HepG2 (cell line): ENCODE data around the gene MYLK2. TPM values are rescaled to one million over a fixed set of nuclear protein-coding genes. Genes with fewer than 3 reads are reported as not detected.

Experiments
- BCL6 ChIP-seq: IDR thresholded peaks from 2 replicates; pipeline ENCODE4 v1.6.1; 2016; ENCODE audit warnings: missing genetic modification reagents, missing compliant biosample characterization
- CENPT ChIP-seq: sonication (generic); formaldehyde crosslinking; IDR thresholded peaks from 2 replicates; pipeline ENCODE4 v1.8.0; 2022; ENCODE audit warnings: low read depth, mild to moderate bottlenecking, moderate library complexity, missing genetic modification reagents
- HMG20A ChIP-seq: IDR thresholded peaks from 2 replicates; pipeline ENCODE4 v1.6.1; 2016; ENCODE audit warnings: borderline replicate concordance
- MAF1 ChIP-seq: sonication (generic); formaldehyde crosslinking; IDR thresholded peaks from 2 replicates; pipeline ENCODE4 v1.5.0; 2020; ENCODE audit warnings: missing genetic modification reagents, borderline replicate concordance
- MAZ ChIP-seq, 2 experiments: sonication (generic) in 1 of 2; formaldehyde crosslinking in 1 of 2; IDR thresholded peaks; 2 replicates each; pipeline versions ENCODE4 v1.5.0 to v1.6.1; 2012 to 2020; ENCODE audit warnings: low read depth in 2 of 2, mild to moderate bottlenecking in 2 of 2, borderline replicate concordance in 1 of 2, improper control_type of control experiment in 1 of 2, low read length in 1 of 2, missing genetic modification reagents in 1 of 2, moderate library complexity in 1 of 2
- SRSF4 ChIP-seq: fragments of 200-400 bp; formaldehyde crosslinking; IDR thresholded peaks from one replicate; pipeline ENCODE4 v1.6.1; 2018; ENCODE audit warnings: mild to moderate bottlenecking, low read depth, low read length, moderate library complexity; ENCODE audit not compliant: poor library complexity, severe bottlenecking
- ZMYM3 ChIP-seq: sonication (generic); formaldehyde crosslinking; IDR thresholded peaks from 2 replicates; pipeline ENCODE4 v1.5.1; 2020; ENCODE audit warnings: mild to moderate bottlenecking, missing genetic modification reagents
- ZNF232 ChIP-seq: sonication (generic); formaldehyde crosslinking; IDR thresholded peaks from 2 replicates; pipeline ENCODE4 v1.4.0; 2020; ENCODE audit warnings: missing genetic modification reagents, borderline replicate concordance
- ZNF260 ChIP-seq: sonication (generic); formaldehyde crosslinking; IDR thresholded peaks from 2 replicates; pipeline ENCODE4 v1.4.0; 2020; ENCODE audit warnings: missing genetic modification reagents, low read depth, mild to moderate bottlenecking, borderline replicate concordance
- ZNF501 ChIP-seq: sonication (generic); formaldehyde crosslinking; IDR thresholded peaks from 2 replicates; pipeline ENCODE4 v1.5.1; 2020; ENCODE audit warnings: mild to moderate bottlenecking, moderate library complexity, missing genetic modification reagents
- ZNF605 ChIP-seq: sonication (generic); formaldehyde crosslinking; IDR thresholded peaks from 2 replicates; pipeline ENCODE4 v1.8.0; 2022; ENCODE audit warnings: mild to moderate bottlenecking, missing genetic modification reagents
- ZNF674 ChIP-seq: sonication (generic); formaldehyde crosslinking; IDR thresholded peaks from 2 replicates; pipeline ENCODE4 v1.5.0; 2020; ENCODE audit warnings: low read depth, mild to moderate bottlenecking, missing genetic modification reagents
- ZNF841 ChIP-seq: sonication (generic); formaldehyde crosslinking; IDR thresholded peaks from 2 replicates; pipeline ENCODE4 v1.8.1; 2023; ENCODE audit warnings: missing genetic modification reagents, borderline replicate concordance
- polyA plus RNA-seq, 8 experiments: library from polyadenylated mRNA; depleted of rRNA in 3 of 8; stranded (reverse) in 7 of 8; unstranded in 1 of 8; fragments of >200 nt; fragmentation: Illumina TruSeq in 4 of 8; extraction: Trizol in 4 of 8; gene quantifications; 2 replicates each; pipeline versions ENCODE4 v1.2.1 to v1.2.3, GENCODE V29; 2011 to 2016; ENCODE audit warnings: low read depth in 4 of 8, missing spikeins in 1 of 8, mixed read lengths in 1 of 8; ENCODE audit not compliant: insufficient read depth in 1 of 8
- total RNA-seq, 5 experiments: library from RNA; depleted of rRNA; stranded (reverse); fragments of >200 nt; fragmentation: Illumina TruSeq; extraction: Trizol; gene quantifications; 2 replicates each; pipeline ENCODE4 v1.2.3, GENCODE V29; 2016; ENCODE audit warnings: low read depth in 1 of 5
- TF ChIP-seq, protein P1 (sequence below): sonication (generic); formaldehyde crosslinking; IDR thresholded peaks from 2 replicates; pipeline ENCODE4 v1.5.0; 2020; ENCODE audit warnings: mild to moderate bottlenecking, missing genetic modification reagents
- TF ChIP-seq, protein P2 (sequence below): sonication (generic); formaldehyde crosslinking; conservative IDR thresholded peaks from 2 replicates; pipeline ENCODE4 v1.5.0; 2020; ENCODE audit warnings: missing genetic modification reagents
- TF ChIP-seq, protein P3 (sequence below): sonication (generic); formaldehyde crosslinking; IDR thresholded peaks from one replicate; pipeline ENCODE4 v1.5.1; 2020; ENCODE audit warnings: mild to moderate bottlenecking, missing genetic modification reagents; ENCODE audit errors: not compliant biosample characterization

The MYLK2 gene
- total and polyA plus RNA-seq, 2 of the 13 experiments (the other 11 are each of a cell fraction or from before 2014, with no cell fraction given) = 0.27 TPM; not detected in 1

DNA sequence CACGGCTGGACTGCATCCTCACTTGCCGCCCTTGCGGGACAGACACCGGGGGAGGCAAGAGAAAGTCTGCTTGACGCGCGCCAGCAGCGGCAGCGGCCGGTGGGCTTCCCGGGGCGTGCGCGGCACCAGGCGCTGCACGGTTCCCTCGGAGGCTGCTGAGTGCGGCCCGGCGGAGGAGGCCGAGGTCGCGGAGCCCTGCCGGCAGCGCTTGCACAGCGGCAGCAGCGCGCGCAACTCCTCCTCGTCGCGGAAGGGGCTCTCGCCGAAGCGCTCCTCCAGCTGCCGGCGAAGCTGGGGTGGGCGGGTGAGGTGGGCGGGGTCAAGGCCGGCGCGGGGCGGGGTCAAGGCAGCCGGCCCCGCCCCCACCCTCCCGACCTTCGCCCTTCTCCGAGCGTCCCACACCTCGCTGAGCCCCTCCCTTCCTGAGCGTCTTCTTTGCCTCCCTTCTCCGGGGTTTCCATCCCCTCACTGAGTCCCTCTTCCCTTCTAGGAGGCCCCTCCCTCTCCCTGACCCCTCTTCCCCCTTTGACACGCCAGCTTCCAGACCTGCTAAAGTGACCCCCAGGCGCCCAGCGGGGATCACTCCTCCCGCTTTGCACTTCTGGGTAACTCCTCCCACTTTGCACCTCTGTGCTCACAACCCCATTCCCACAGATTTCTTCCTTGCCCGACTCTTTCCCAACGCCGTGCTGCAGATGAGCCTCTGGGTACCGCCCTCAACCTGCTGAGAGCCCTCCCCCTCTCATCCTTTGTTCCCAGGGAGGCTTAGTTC is 42.4 kb downstream of the MYLK2 start (continued):
- TF ChIP-seq ZNF501 (CRISPR knock-in tag) (peak; percentile 46; the same call in 1 of the 2 replicates), BCL6 (no peak), HMG20A (CRISPR knock-in tag) (no peak), ZNF260 (CRISPR knock-in tag) (no peak), MAF1 (CRISPR knock-in tag) (no peak), MAZ (IDR thresholded peaks at IDR 0.05; ENCODE audit: borderline replicate concordance, low read depth, low read length) (peak; percentile 38; the same call in 1 of the 2 replicates), MAZ (CRISPR knock-in tag; IDR thresholded peaks at IDR 0.05; ENCODE audit: low read depth) (peak; percentile 47; the same call in 1 of the 2 replicates), ZMYM3 (CRISPR knock-in tag) (no peak), ZNF674 (CRISPR knock-in tag) (no peak), ZNF232 (CRISPR knock-in tag) (no peak), ZNF605 (CRISPR knock-in tag) (no peak), CENPT (CRISPR knock-in tag) (no peak), SRSF4 (no peak), ZNF841 (CRISPR knock-in tag) (no peak)
- TF ChIP-seq, protein P1, sequence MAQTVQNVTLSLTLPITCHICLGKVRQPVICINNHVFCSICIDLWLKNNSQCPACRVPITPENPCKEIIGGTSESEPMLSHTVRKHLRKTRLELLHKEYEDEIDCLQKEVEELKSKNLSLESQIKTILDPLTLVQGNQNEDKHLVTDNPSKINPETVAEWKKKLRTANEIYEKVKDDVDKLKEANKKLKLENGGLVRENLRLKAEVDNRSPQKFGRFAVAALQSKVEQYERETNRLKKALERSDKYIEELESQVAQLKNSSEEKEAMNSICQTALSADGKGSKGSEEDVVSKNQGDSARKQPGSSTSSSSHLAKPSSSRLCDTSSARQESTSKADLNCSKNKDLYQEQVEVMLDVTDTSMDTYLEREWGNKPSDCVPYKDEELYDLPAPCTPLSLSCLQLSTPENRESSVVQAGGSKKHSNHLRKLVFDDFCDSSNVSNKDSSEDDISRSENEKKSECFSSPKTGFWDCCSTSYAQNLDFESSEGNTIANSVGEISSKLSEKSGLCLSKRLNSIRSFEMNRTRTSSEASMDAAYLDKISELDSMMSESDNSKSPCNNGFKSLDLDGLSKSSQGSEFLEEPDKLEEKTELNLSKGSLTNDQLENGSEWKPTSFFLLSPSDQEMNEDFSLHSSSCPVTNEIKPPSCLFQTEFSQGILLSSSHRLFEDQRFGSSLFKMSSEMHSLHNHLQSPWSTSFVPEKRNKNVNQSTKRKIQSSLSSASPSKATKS (CRISPR knock-in tag) = no peak
- TF ChIP-seq, protein P2, sequence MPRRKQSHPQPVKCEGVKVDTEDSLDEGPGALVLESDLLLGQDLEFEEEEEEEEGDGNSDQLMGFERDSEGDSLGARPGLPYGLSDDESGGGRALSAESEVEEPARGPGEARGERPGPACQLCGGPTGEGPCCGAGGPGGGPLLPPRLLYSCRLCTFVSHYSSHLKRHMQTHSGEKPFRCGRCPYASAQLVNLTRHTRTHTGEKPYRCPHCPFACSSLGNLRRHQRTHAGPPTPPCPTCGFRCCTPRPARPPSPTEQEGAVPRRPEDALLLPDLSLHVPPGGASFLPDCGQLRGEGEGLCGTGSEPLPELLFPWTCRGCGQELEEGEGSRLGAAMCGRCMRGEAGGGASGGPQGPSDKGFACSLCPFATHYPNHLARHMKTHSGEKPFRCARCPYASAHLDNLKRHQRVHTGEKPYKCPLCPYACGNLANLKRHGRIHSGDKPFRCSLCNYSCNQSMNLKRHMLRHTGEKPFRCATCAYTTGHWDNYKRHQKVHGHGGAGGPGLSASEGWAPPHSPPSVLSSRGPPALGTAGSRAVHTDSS (CRISPR knock-in tag) = no peak
- TF ChIP-seq, protein P3, sequence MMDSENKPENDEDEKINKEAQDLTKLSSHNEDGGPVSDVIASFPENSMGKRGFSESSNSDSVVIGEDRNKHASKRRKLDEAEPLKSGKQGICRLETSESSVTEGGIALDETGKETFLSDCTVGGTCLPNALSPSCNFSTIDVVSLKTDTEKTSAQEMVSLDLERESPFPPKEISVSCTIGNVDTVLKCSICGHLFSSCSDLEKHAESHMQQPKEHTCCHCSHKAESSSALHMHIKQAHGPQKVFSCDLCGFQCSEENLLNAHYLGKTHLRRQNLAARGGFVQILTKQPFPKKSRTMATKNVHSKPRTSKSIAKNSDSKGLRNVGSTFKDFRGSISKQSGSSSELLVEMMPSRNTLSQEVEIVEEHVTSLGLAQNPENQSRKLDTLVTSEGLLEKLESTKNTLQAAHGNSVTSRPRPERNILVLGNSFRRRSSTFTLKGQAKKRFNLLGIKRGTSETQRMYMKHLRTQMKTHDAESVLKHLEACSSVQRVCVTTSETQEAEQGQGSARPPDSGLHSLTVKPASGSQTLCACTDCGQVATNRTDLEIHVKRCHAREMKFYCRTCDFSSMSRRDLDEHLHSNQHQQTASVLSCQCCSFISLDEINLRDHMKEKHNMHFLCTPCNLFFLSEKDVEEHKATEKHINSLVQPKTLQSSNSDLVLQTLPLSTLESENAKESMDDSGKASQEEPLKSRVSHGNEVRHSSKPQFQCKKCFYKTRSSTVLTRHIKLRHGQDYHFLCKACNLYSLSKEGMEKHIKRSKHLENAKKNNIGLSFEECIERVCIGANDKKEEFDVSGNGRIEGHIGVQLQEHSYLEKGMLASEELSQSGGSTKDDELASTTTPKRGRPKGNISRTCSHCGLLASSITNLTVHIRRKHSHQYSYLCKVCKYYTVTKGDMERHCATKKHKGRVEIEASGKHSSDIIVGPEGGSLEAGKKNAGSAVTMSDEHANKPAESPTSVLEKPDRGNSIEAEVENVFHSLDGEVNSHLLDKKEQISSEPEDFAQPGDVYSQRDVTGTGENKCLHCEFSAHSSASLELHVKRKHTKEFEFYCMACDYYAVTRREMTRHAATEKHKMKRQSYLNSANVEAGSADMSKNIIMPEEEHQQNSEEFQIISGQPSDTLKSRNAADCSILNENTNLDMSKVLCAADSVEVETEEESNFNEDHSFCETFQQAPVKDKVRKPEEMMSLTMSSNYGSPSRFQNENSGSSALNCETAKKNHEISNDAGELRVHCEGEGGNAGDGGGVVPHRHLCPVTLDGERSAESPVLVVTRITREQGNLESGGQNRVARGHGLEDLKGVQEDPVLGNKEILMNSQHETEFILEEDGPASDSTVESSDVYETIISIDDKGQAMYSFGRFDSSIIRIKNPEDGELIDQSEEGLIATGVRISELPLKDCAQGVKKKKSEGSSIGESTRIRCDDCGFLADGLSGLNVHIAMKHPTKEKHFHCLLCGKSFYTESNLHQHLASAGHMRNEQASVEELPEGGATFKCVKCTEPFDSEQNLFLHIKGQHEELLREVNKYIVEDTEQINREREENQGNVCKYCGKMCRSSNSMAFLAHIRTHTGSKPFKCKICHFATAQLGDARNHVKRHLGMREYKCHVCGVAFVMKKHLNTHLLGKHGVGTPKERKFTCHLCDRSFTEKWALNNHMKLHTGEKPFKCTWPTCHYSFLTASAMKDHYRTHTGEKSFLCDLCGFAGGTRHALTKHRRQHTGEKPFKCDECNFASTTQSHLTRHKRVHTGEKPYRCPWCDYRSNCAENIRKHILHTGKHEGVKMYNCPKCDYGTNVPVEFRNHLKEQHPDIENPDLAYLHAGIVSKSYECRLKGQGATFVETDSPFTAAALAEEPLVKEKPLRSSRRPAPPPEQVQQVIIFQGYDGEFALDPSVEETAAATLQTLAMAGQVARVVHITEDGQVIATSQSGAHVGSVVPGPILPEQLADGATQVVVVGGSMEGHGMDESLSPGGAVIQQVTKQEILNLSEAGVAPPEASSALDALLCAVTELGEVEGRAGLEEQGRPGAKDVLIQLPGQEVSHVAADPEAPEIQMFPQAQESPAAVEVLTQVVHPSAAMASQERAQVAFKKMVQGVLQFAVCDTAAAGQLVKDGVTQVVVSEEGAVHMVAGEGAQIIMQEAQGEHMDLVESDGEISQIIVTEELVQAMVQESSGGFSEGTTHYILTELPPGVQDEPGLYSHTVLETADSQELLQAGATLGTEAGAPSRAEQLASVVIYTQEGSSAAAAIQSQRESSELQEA (CRISPR knock-in tag) = no peak
